Measurements from ENCODE around the gene KLHL29. TPM values are rescaled to one million over a fixed set of nuclear protein-coding genes. Genes with fewer than 3 reads are reported as not detected.

KLHL29 gene
- polyA plus RNA-seq, 1 of the 3 experiments (the other 2 are of a cell fraction), result 4.6 TPM

GRCh38 chr2:23506531-23507266 lies 121.7 kb downstream of the KLHL29 start:
- Histone ChIP-seq H3K4me3 (ENCODE audit: low read depth in 2 of 2, low read length in 1 of 2) (no peak overlapping the region), H2AFZ (ENCODE audit: low read depth) (no peak overlapping the region), H3K27ac (ENCODE audit: low read depth in 2 of 2, low read length in 1 of 2) (no peak overlapping the region), H3K4me1 (ENCODE audit: control insufficient read depth in 1 of 2, insufficient read depth in 2 of 2, low read depth in 1 of 2, low read length in 1 of 2) (peaks cover 0 to 68% of the 10 kb centered on the region in 2 experiments; a peak in 2 of 4 replicates), H3K4me2 (no peak overlapping the region), H3F3A (replicated peaks; ENCODE audit: insufficient read depth) (no peaks in the 10 kb centered on the region), H3K9ac (no peak overlapping the region), H3K9me2 (no peaks in the 10 kb centered on the region), H3K36me3 (replicated peaks in 1 of 2; ENCODE audit: control insufficient read depth in 1 of 2, insufficient read depth in 2 of 2, low read length in 1 of 2) (no peaks in the 10 kb centered on the region), H3K27me3 (ENCODE audit: insufficient read depth) (no peaks in the 10 kb centered on the region), H3K79me2 (ENCODE audit: insufficient read depth) (no peaks in the 10 kb centered on the region), H3K9me3 (no peaks in the 10 kb centered on the region), H4K20me1 (ENCODE audit: insufficient read depth) (no peaks in the 10 kb centered on the region)
- TF ChIP-seq RAD21 (IDR thresholded peaks at IDR 0.05; ENCODE audit: low read length) (no peak), YY1 (IDR thresholded peaks at IDR 0.05; ENCODE audit: low read depth) (no peak), MAX (IDR thresholded peaks at IDR 0.05; ENCODE audit: low read depth) (no peak), FOXM1 (IDR thresholded peaks at IDR 0.05; ENCODE audit: low read depth) (no peak), GABPA (IDR thresholded peaks at IDR 0.05; ENCODE audit: low read depth) (no peak), EZH2phosphoT487 (IDR thresholded peaks at IDR 0.05; ENCODE audit: borderline replicate concordance, low read depth) (no peak), SMC3 (IDR thresholded peaks at IDR 0.05; ENCODE audit: low read depth, low read length) (no peak), EP300 (IDR thresholded peaks at IDR 0.05; ENCODE audit: borderline replicate concordance in 1 of 2, low read depth in 1 of 2, low read length in 1 of 2) (no peak), RCOR1 (IDR thresholded peaks at IDR 0.05; ENCODE audit: low read length) (no peak), JUND (IDR thresholded peaks at IDR 0.05) (no peak), FOXJ3 (CRISPR knock-in tag; IDR thresholded peaks at IDR 0.05) (no peak), ZBTB33 (IDR thresholded peaks at IDR 0.05; ENCODE audit: borderline replicate concordance, low read depth) (no peak), RFX5 (IDR thresholded peaks at IDR 0.05; ENCODE audit: low read length) (no peak), USF2 (IDR thresholded peaks at IDR 0.05; ENCODE audit: borderline replicate concordance, low read depth, low read length) (no peak), MEF2A (IDR thresholded peaks at IDR 0.05; ENCODE audit: borderline replicate concordance, low read depth) (no peak), IRF3 (IDR thresholded peaks at IDR 0.05; ENCODE audit: low read depth, low read length) (no peak)
- ChIA-PET POLR2A (no interaction called here), CTCF (interaction anchor here (1.0 to 3.8 kb wide), 3 partner anchors 14 to 47 kb away, joined by 3 to 20 read pairs (median 6); no protein-coding TSS in a partner anchor)
- no peak for DNase-seq
- WGBS (ENCODE audit: low lambda C conversion rate), result 84% methylated on average over 9 of the region's 9 CpGs

Measured in SK-N-SH (cell line).